HG02981 (cell line): ENCODE measurements around the gene ITFG2.

Experiments used
- ATAC-seq: cut with Tn5 transposase; IDR thresholded peaks from one replicate; pipeline ENCODE4 v1.9.1; 2021; ENCODE audit warnings: mild to moderate bottlenecking, moderate library complexity; ENCODE audit not compliant: unreplicated experiment

ITFG2 gene

GRCh38 chr12:2826721-2827515, 14.4 kb downstream of the ITFG2 start:
- ATAC-seq = no peak

DNA sequence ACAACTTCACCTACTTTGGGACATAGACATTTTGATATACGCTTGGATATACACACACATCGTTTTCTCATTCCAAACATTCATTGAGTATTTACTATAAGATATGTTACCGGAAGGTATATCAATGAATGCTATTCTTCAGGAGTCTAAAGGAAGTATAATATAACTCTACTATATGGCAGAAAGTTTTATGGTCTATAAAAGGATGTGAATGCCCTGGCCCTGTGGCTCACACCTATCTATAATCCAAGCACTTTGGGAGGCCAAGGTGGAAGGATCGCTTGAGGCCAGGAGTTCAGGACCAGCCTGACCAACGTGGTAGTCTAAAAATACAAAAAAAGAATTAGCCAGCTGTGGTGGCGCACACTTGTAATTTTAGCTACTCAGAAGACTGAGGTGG, 16.8 kb downstream of the ITFG2 start:
- no peak for ATAC-seq

- ATAC-seq = no peak
Observed at GRCh38 chr12:2832550-2833127, 20.2 kb downstream of the ITFG2 start.

DNA sequence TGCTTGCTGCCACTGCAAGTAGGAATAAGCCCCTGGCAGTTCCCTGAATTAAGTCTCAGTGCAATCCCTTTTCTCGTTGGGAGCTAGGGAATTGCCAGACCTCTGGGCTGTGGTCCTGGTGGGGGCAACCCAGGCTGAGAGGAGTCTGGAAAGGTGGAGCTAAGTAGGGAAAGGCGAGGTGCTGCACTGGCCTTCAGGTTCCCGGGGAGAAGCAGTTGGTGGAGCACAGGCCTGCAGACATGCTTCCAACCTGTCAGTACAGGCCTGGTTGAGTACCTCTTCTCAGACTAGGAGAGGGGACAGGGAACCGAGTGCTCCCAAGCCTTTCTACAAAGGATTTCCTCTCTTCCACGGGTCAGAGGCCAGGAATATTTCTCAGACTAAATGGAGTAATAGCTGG, 20.9 kb downstream of the ITFG2 start:
- ATAC-seq = no peak

- ATAC-seq = no peak
Observed at GRCh38 chr12:2833810-2834209, 21.3 kb downstream of the ITFG2 start.

GRCh38 chr12:2834581-2835491, 22.4 kb downstream of the ITFG2 start, which contains the start of gene NRIP2:
Gene NRIP2 (minus strand): TSS chr12:2835035. CDS start chr12:2834983, 52 bp downstream.
- ATAC-seq = no peak

GRCh38 chr12:2835691-2836403, 23.4 kb downstream of the ITFG2 start:
- no peak for ATAC-seq

DNA sequence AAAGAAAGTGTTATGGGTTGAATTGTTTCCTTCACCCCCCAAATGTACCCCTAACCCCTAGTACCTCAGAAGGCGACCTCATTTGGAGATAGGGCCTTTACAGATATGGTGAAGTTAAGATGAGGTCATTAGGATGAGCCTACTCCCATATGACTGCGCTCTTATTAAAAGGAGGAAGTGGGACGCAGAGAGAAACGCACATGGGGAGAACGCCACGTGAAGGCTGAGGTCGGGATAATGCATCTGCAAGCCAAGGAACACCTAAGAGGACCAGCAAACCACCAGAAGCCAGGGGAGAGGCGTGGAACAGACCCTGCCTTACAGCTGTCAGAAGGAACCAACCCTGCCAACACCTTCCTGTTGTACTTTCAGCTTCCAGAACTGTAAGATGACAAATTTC, 24.1 kb downstream of the ITFG2 start:
- no peak for ATAC-seq

DNA sequence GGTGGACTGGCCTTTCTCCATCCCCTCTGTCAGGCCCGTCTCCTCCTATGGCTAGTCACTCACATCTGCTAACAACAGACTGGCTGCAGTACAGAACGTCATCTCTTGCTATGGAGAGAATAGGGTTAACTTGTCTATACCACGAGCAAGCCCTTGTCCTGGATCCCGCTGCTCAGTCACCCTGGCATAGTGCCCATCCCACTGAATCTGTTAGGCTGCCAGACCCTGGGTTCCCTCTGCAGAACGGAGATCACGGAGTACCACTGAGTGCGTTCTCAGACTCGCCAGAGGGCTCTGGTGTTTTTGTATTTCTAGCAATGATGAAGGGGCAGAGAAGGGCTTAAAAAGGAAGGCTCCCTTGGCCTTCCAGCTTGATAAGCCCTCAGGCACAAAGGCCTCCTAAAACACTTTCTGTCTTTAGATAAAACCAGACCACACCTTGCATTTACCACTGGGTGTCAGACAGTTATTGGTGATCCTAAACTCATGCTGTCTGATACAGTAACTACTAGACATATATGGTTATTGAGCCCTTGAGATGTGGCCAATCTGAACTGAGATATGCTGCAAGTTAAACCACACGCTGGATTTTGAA, 28.7 kb downstream of the ITFG2 start:
- no peak for ATAC-seq

DNA sequence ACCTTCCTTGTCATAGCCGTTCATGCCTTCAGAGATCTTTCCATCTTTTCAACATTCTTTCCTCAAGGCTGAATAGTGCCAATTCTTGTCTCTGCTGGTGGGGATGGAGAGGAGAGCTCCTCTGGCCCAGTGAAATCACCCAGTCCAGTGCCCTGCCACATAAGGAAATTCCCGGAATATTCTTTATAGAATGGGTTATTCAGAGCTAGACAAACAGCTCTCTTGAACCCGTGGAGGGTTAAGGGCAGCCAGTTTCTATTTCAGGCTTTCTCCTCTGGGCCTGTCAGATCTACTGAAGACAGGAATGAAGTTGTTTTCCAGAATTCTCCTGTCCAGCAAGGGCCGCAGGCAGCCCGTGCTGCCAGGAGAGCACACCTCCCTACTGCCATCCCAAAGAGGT, 30.5 kb downstream of the ITFG2 start:
- ATAC-seq = no peak

DNA sequence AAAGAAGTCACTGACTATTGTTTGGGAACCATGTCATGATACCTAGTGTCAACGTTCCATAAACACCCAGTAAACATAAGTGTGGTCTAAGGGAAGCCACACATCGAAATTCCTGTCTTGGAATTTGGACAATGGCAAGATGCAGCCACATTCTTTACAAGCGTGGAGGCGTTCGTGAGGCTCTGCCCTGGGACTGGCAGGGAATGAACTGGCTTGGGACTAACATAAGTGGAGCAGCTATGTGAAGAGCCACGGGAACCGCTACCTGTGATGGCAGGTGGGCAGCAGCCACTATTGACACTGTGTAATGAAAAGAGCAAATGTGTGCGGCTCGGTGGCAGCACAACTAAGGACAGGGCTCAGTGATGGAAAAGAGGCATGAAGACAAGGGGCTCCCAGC, 32.3 kb downstream of the ITFG2 start:
- ATAC-seq = no peak

- no peak for ATAC-seq
Observed at GRCh38 chr12:2845280-2845679, 32.8 kb downstream of the ITFG2 start.

DNA sequence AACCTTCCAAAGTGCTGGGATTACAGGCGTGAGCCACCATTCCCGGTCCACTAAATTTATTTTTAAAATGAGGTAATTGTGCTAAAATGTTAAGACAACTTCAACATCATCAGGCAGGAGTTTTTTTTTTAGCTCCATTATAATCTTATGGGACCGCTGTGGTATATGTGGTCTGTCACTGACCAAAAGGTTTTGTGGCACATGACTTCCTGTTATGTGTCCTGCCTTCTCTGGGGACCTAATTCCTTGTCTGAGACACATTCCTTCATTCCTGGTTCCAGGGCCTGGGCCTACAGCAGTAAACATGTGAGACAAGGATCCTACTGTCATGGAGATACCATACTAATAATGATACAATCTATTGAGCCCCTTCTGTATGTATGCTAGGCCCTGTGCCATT, 39.5 kb downstream of the ITFG2 start:
- ATAC-seq = no peak

DNA sequence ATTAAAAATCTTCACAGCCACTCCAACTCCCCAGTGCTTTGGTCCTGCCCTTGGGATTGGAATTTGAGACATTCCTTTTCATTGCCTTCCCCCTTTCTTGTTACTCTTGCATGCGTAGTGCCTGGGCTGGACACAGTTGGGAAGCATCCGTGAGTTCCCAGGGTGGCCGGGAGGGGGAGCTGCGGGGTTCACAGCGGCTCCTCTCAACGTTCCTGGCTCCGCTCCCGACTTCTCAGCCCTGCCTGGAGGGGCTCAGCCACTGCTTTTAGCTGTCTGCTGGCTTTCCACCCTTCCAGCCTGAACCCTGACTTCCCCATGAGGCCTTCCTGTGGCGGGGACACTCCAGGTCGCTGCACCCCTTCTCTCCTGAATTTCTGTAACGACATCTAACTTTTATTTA, 41.2 kb downstream of the ITFG2 start:
- no peak for ATAC-seq

GRCh38 chr12:2854669-2855453, 42.4 kb downstream of the ITFG2 start:
- no peak for ATAC-seq

DNA sequence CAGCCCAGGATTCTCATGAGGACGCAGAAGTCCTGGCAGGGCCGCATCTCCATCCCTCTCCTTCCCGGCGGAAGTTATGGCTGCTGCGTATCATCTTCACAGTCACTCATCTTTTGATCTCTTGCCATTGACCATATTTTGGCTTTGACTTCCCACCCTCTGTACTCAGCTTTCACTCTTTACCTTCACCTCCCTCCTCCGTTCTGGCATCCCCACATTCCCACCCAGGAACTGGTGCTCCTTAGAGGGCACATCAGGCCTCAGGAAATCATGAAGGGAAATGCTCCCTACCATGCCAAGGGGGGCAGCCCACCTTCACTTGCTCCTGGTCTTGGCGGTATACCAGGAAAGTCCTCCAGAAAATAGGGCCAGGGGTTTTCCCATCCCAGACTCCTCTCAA, 43.1 kb downstream of the ITFG2 start:
- ATAC-seq = no peak

GRCh38 chr12:2856051-2856450, 43.6 kb downstream of the ITFG2 start:
- no peak for ATAC-seq

DNA sequence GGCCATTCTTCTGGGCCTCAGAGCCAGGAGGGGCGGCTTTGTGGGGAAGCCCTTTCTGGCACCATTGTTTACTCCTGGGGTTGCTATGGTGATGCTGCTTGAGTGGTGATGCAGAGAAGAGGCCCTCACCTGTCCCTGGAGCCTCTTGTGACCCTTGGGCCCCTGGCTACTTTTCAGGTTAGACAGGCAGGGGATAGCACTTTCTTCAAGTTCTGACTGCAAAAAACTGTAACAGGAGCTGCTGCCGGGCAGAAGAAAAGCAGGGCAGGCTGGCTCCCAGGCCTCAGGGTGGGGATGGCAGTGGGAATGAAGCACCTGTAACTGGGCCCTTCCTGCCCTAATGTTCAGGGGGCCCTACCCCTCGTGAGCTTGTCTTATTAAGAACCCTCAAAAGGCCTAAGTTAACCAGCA, 44.6 kb downstream of the ITFG2 start, which contains the start of gene TEX52:
Gene TEX52 (minus strand): TSS at position 19 of the 411 bp plus-strand sequence. CDS start 13 bp downstream, at position 6.
- ATAC-seq = no peak

- ATAC-seq = no peak
Observed at GRCh38 chr12:2857576-2857975, 45.1 kb downstream of the ITFG2 start.

DNA sequence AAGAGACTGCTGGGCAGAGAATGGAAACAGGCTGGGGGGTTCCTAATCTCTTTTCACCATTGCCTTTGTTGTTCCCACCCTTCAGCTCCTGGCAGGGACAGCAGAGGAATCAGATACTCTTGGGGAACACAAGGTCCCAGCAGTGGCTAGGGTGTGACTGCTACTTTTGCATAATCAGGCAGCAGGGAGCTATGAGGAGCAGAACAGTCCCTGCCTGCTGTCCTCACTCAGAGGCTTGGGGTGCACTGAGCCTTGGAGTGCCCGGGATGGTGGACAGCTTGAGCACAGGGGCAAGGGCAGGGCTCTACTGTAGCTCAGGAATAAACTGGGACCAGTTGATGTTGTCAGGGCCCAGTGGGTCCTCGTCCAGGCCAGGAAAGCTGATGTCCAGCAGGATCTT, 45.9 kb downstream of the ITFG2 start:
- no peak for ATAC-seq
